ENCODE data around the gene BPHL. TPM values are rescaled to one million over a fixed set of nuclear protein-coding genes. Genes with fewer than 3 reads are reported as not detected.

Gene BPHL
- total and polyA plus RNA-seq, 8 donors, result 9.0 to 22.1 (median 14.8) TPM

- peaks cover 0 to 12% (median 0%) of the 10 kb centered on the region in 3 donors for H3K36me3 ChIP-seq
- peak in 5 of 6 donors; percentile 58 to 88 (median 77) for DNase-seq
- FAIRE-seq, result no peak
- no peak for TF ChIP-seq CTCF (IDR thresholded peaks at IDR 0.05)
- no peaks in the 10 kb centered on the region for H3K9me3 ChIP-seq
- peak; percentile 66 to 77 (median 70) for ATAC-seq
- peaks cover 34 to 53% (median 42%) of the 10 kb centered on the region in 3 donors for H3K4me1 ChIP-seq
- no peak overlapping the region for H3K4me3 ChIP-seq
- H3K27me3 ChIP-seq, result no peaks in the 10 kb centered on the region
- intact Hi-C loops (cut with DNase I), result no loop called here
- peak overlapping the region; percentile 25 to 88 (median 56) for H3K27ac ChIP-seq
- whole genome bisulfite sequencing, 2 donors, result 19 to 24% methylated on average over 14 of the region's 14 CpGs
Observed at GRCh38 chr6:3139090-3139903, 20.8 kb downstream of the BPHL start.

GRCh38 chr6:3140201-3140600 lies 21.7 kb downstream of the BPHL start:
- peaks cover 0 to 12% (median 0%) of the 10 kb centered on the region in 3 donors for H3K36me3 ChIP-seq
- peak overlapping the region in 2 of 4 donors; percentile 78 to 88 for H3K27ac ChIP-seq
- DNase-seq (no peak), FAIRE-seq (no peak), ATAC-seq (no peak)
- H3K27me3 ChIP-seq, result no peaks in the 10 kb centered on the region
- H3K4me3 ChIP-seq, result no peak overlapping the region
- 72 to 83% methylated on average over 20 of the region's 20 CpGs for WGBS, 2 donors
- intact Hi-C loops (cut with DNase I), result no loop called here
- peaks cover 34 to 49% (median 42%) of the 10 kb centered on the region in 3 donors for H3K4me1 ChIP-seq
- no peak for TF ChIP-seq CTCF (IDR thresholded peaks at IDR 0.05)
- no peaks in the 10 kb centered on the region for H3K9me3 ChIP-seq

GRCh38 chr6:3142536-3142935 lies 24.0 kb downstream of the BPHL start:
- no peak for TF ChIP-seq CTCF (IDR thresholded peaks at IDR 0.05)
- FAIRE-seq, result no peak
- intact Hi-C loops (cut with DNase I), result no loop called here
- ATAC-seq, result peak in 1 of 4 donors; percentile 24
- Histone ChIP-seq H3K4me3 (no peak overlapping the region), H3K4me1 (peaks cover 20 to 32% (median 24%) of the 10 kb centered on the region in 3 donors), H3K27ac (no peak overlapping the region), H3K27me3 (no peaks in the 10 kb centered on the region), H3K36me3 (peaks cover 0 to 12% (median 0%) of the 10 kb centered on the region in 3 donors), H3K9me3 (no peaks in the 10 kb centered on the region)
- DNase-seq, result no peak

GRCh38 chr6:3143158-3143557 lies 24.6 kb downstream of the BPHL start:
- H3K9me3 ChIP-seq, result no peaks in the 10 kb centered on the region
- DNase-seq, result no peak
- no peak for FAIRE-seq
- peaks cover 0 to 12% (median 0%) of the 10 kb centered on the region in 3 donors for H3K36me3 ChIP-seq
- no peak for ATAC-seq
- H3K4me1 ChIP-seq, result peaks cover 15 to 28% (median 18%) of the 10 kb centered on the region in 3 donors
- H3K27ac ChIP-seq, result no peak overlapping the region
- H3K4me3 ChIP-seq, result no peak overlapping the region
- 79 to 86% methylated on average over 6 of the region's 6 CpGs for WGBS, 2 donors
- TF ChIP-seq CTCF (IDR thresholded peaks at IDR 0.05), result no peak
- intact Hi-C loops (cut with DNase I), result no loop called here
- H3K27me3 ChIP-seq, result no peaks in the 10 kb centered on the region

GRCh38 chr6:3144571-3144970 lies 26.1 kb downstream of the BPHL start:
- no peak overlapping the region for H3K27ac ChIP-seq
- ATAC-seq, result no peak
- 62 to 64% methylated on average over 8 of the region's 8 CpGs for WGBS, 2 donors
- no peak for TF ChIP-seq CTCF (IDR thresholded peaks at IDR 0.05)
- H3K4me3 ChIP-seq, result no peak overlapping the region
- H3K36me3 ChIP-seq, result peaks cover 0 to 12% (median 0%) of the 10 kb centered on the region in 3 donors
- H3K27me3 ChIP-seq, result no peaks in the 10 kb centered on the region
- DNase-seq, result no peak
- no peaks in the 10 kb centered on the region for H3K9me3 ChIP-seq
- peaks cover 2 to 20% (median 7%) of the 10 kb centered on the region in 3 donors for H3K4me1 ChIP-seq
- intact Hi-C loops (cut with DNase I), result no loop called here
- FAIRE-seq, result no peak
